22Rv1 (cell line): ENCODE results near the gene HS2ST1.
"Not testable (repeated sequence)": the region's sequence is repeated elsewhere in the genome, so short reads cannot be mapped to it uniquely, and the experiment has no call there.

Experiments
- H3K27ac ChIP-seq: fragments of 450-650 bp; 2 replicates; pipeline ENCODE4 v1.5.1; 2017
- ZFX ChIP-seq: fragments of 450-650 bp; IDR thresholded peaks from 2 replicates; pipeline ENCODE4 v1.6.1; 2017; ENCODE audit warnings: antibody characterized with exemption, borderline replicate concordance
- TF ChIP-seq, protein P1 (sequence below): fragments of 450-650 bp; IDR thresholded peaks from 2 replicates; pipeline ENCODE4 v1.5.1; 2017; ENCODE audit warnings: mild to moderate bottlenecking

Gene HS2ST1

DNA sequence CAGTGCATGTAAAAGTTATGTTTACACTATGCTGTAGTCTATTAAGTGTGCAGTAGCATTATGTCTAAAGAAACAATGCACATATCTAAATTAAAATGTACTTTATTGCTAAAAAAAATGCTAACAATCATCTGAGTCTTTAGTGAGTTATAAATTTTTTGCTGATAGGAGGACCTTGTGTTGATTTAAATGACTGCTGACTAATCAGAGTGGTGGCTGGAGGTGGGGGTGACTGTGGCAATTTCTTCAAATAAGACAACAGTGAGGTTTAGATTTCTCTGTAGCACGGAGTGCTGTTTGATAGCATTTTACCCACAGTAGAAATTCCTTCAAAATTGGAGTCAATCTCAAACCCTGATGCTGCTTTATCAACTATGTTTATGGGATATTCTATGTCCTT is 37.0 kb downstream of the HS2ST1 start:
- TF ChIP-seq, protein P1, sequence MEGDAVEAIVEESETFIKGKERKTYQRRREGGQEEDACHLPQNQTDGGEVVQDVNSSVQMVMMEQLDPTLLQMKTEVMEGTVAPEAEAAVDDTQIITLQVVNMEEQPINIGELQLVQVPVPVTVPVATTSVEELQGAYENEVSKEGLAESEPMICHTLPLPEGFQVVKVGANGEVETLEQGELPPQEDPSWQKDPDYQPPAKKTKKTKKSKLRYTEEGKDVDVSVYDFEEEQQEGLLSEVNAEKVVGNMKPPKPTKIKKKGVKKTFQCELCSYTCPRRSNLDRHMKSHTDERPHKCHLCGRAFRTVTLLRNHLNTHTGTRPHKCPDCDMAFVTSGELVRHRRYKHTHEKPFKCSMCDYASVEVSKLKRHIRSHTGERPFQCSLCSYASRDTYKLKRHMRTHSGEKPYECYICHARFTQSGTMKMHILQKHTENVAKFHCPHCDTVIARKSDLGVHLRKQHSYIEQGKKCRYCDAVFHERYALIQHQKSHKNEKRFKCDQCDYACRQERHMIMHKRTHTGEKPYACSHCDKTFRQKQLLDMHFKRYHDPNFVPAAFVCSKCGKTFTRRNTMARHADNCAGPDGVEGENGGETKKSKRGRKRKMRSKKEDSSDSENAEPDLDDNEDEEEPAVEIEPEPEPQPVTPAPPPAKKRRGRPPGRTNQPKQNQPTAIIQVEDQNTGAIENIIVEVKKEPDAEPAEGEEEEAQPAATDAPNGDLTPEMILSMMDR: no peak
- no peak for TF ChIP-seq ZFX

DNA sequence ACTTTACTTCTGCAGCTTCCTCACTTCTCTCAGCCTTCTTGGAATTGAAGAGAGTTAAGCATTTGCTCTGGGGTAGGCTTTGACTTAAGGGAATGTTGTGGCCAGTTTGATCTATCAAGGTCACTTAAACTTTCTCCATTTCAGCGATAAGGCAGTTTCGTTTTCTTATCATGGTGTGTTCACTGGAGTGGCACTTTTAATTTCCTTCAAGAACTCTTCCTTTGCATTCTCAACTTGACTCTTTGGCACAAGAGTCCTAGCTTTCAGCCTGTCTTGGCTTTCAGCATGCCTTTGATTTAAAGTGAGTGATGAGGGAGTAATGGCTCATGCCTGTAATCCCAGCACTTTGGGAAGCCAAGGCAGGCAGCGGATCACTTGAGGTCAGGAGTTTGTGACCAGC is 38.7 kb downstream of the HS2ST1 start:
- H3K27ac ChIP-seq: no peak overlapping the region

More for the DNA sequence above, 37.0 kb downstream of the HS2ST1 start:
- H3K27ac ChIP-seq: no peak overlapping the region

DNA sequence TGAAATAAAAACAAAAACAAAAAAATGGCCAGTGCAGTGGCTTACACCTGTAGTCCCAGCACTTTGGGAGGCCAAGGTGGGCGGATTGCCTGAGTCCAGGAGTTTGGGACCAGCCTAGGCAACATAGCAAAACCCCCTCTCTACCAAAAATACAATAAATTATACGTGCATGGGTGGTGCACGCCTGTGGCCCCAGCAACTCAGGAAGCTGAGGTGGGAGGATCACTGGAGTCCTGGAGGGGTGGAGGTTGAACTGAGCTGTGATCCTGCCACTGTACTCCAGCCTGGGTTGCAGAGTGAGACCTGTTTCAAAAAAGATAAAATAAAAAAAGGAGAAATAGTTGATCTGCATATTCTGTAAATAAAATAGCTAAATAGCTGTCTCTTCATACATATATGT is 41.2 kb downstream of the HS2ST1 start:
- TF ChIP-seq ZFX: no peak
- H3K27ac ChIP-seq: no peak overlapping the region

More for the DNA sequence above, 38.7 kb downstream of the HS2ST1 start:
- TF ChIP-seq, protein P1: no peak
- TF ChIP-seq ZFX: no peak

DNA sequence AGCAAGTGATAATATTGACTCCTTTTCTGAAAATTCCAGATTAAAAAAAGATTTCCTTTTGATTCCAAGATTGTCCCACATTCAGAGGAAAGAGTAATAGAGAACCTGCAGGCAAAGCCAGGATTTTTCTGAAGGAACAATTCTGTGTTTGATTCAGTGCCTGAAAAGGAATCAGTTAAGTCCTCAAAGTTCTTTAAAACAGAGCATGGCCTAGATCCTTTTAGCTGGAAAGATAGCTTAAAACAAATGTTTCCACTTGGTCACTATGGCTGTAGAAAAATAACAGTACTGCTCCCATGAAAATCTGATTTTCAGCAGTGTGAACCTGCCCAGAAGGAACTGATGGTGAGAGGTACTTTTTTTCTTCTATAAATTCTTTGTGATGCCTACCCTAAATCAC is 41.8 kb downstream of the HS2ST1 start:
- TF ChIP-seq ZFX: no peak
- TF ChIP-seq, protein P1: no peak
- H3K27ac ChIP-seq: no peak overlapping the region

DNA sequence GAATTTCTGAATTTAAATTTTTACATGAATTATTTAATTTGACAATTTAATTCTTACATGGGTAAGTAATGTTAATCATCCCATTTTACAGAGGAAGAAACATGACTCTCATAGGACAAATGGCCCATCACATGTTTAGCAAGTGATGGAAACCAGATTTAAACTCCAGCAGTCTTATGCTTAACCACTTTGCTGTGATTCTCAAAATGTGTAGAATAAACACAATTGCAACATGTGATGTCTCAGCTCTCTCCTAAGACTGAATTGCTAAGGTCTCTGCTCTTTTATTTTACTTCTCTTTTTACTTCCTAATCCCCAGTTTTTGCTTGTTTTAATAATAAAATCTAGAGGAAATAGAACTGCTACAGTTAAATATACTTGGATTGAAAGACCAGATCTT is 42.8 kb downstream of the HS2ST1 start:
- H3K27ac ChIP-seq: no peak overlapping the region
- TF ChIP-seq ZFX: no peak
- TF ChIP-seq, protein P1: no peak

DNA sequence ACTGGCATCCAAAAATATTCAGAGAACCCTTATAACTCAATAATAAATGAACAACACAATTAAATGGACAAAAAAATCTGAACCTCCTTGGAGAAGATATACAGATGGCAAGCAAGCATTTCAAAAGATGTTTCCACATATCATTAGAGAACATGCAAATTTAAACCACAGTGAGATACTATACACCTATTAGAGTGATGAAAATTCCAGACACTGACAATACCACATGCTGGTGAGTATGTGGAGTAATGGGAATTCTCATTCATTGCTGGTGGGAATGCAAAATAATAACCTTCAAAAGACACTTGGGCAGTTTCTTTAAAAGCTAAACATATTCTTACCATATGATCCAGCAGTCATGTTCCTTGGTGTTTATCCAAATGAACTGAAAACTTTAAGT is 46.1 kb downstream of the HS2ST1 start:
- no peak overlapping the region for H3K27ac ChIP-seq
- TF ChIP-seq, protein P1: no peak
- TF ChIP-seq ZFX: no peak

DNA sequence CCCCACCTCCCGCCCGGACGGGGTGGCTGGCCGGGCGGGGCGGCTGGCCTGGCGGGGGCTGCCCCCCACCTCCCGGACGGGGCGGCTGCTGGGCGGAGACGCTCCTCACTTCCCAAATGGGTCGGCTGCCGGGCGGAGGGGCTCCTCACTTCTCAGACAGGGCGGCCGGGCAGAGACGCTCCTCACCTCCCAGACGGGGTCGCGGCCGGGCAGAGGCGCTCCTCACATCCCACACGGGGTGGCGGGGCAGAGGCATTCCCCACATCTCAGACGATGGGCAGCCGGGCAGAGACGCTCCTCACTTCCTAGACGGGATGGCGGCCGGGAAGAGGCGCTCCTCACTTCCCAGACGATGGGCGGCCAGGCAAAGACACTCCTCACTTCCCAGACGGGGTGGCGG is 49.4 kb downstream of the HS2ST1 start:
- H3K27ac ChIP-seq: not testable (repeated sequence)

DNA sequence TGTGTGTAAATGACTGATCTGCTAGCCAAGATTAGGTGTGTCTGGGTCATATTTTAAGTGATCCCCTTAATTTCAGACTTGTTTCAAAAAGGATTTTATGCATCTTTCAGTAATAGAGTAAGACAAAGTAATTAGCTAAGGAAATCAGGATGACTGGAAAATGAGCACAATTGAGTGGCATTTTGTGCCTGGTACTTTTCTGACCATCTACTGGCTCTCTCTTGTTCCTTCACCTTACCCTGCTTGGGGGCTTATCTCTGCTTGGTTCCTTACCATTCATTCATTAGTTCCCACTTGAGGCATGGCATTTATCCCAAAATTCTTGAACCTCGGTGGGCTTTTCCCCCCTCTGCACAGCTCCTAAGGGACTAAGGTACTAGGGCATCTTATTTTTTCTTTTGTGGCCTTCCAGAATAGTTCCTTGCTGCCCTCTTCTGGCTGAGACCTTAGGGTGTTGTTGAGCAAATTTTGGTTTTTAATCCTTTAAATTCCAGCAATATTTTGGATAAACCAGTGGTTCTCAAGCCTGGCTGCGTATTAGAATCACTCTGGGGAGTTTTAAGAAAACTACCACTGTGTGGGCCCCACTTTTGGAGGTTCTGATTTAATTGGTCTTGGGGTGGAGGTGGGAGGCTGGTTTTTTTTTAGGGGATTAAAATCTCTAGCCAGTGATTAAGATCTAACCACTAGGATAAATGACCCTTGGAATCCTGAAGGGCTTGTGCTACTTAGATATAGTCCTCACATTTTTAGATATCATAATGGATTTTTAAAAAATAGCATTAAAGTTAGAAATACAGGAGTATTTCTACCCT is 50.8 kb downstream of the HS2ST1 start:
- no peak overlapping the region for H3K27ac ChIP-seq
- no peak for TF ChIP-seq ZFX
- TF ChIP-seq, protein P1: peak; percentile 67
